Cardiac septum (tissue), 1 donor: ENCODE measurements around the gene FCER1G. TPM values are rescaled to one million over a fixed set of nuclear protein-coding genes. Genes with fewer than 3 reads are reported as not detected.

ENCODE experiments used
- DNase-seq: peaks from one replicate; pipeline ENCODE4 v3.0.0-alpha.2; 2020; ENCODE audit warnings: low spot score
- intact Hi-C: fragments of 100-400 bp; cut with DNase I; formaldehyde crosslinking; loops from one replicate; pipeline ENCODE4 v1.14.0; 2022
- total RNA-seq: library from RNA; stranded (reverse); fragmentation: NEBNext Ultra II Directional; extraction: Animal tissue kit (Norgen Biotek cat#: 25700); gene quantifications from one replicate; pipeline ENCODE4 v1.2.1, GENCODE V29; 2021
- donor health status: DM: no; HTN: no; CAD: no.

The FCER1G gene
- total RNA-seq, 1 donor from 2014 or later: 11.4 TPM

GRCh38 chr1:161185282-161185682 lies 29.8 kb upstream of the FCER1G start:
- no peak for DNase-seq
- intact Hi-C loops: no loop called here

GRCh38 chr1:161185732-161186311 lies 29.3 kb upstream of the FCER1G start:
- DNase-seq: no peak
- intact Hi-C loops: no loop called here

GRCh38 chr1:161187311-161187710 lies 27.8 kb upstream of the FCER1G start:
- intact Hi-C loops: no loop called here
- DNase-seq: no peak

- intact Hi-C loops: no loop called here
- no peak for DNase-seq
These were observed 26.7 kb upstream of the FCER1G start for GRCh38 chr1:161188381-161188780.

- no peak for DNase-seq
- intact Hi-C loops: no loop called here
These were observed 26.1 kb upstream of the FCER1G start for GRCh38 chr1:161189036-161189435.

- intact Hi-C loops: loop anchor here (5.0 kb wide), 1 partner anchor 101 kb away; no protein-coding TSS in a partner anchor
- DNase-seq: no peak
These were observed 24.1 kb upstream of the FCER1G start for GRCh38 chr1:161190962-161191521.

GRCh38 chr1:161191971-161192370 lies 23.1 kb upstream of the FCER1G start:
- intact Hi-C loops: loop anchor here (5.0 kb wide), 1 partner anchor 100 kb away; no protein-coding TSS in a partner anchor
- no peak for DNase-seq

- intact Hi-C loops: loop anchor here (5.0 kb wide), 1 partner anchor 100 kb away; no protein-coding TSS in a partner anchor
These were observed 22.3 kb upstream of the FCER1G start for GRCh38 chr1:161192476-161193465.

GRCh38 chr1:161193561-161194235 lies 21.4 kb upstream of the FCER1G start:
- intact Hi-C loops: loop anchor here (5.0 kb wide), 1 partner anchor 99 kb away; no protein-coding TSS in a partner anchor
- DNase-seq: no peak

More at GRCh38 chr1:161192476-161193465, 22.3 kb upstream of the FCER1G start:
- no peak for DNase-seq

- intact Hi-C loops: loop anchor here (5.0 kb wide), 1 partner anchor 532 kb away; no protein-coding TSS in a partner anchor
- DNase-seq: no peak
These were observed 19.9 kb upstream of the FCER1G start for GRCh38 chr1:161195171-161195570.

GRCh38 chr1:161196111-161196510 lies 19.0 kb upstream of the FCER1G start:
- intact Hi-C loops: loop anchor here (5.0 kb wide), 1 partner anchor 531 kb away; no protein-coding TSS in a partner anchor
- no peak for DNase-seq

- DNase-seq: no peak
- intact Hi-C loops: loop anchor here (5.0 kb wide), 1 partner anchor 531 kb away; no protein-coding TSS in a partner anchor
These were observed 18.3 kb upstream of the FCER1G start for GRCh38 chr1:161196521-161197451.

GRCh38 chr1:161197560-161198193 lies 17.4 kb upstream of the FCER1G start:
- DNase-seq: no peak
- intact Hi-C loops: loop anchor here (5.0 kb wide), 1 partner anchor 530 kb away; no protein-coding TSS in a partner anchor

GRCh38 chr1:161198194-161198896 lies 16.8 kb upstream of the FCER1G start:
- no peak for DNase-seq
- intact Hi-C loops: loop anchor here (5.0 kb wide), 1 partner anchor 529 kb away; no protein-coding TSS in a partner anchor

- intact Hi-C loops: loop anchor here (5.0 kb wide), 1 partner anchor 528 kb away; no protein-coding TSS in a partner anchor
These were observed 16.1 kb upstream of the FCER1G start, which contains the start of gene ADAMTS4 for GRCh38 chr1:161198897-161199431. Gene ADAMTS4 (minus strand): TSS chr1:161199054. CDS start chr1:161198627, 427 bp downstream.

GRCh38 chr1:161199506-161200139 lies 15.5 kb upstream of the FCER1G start:
- no peak for DNase-seq
- intact Hi-C loops: loop anchor here (5.0 kb wide), 3 partner anchors 113 to 528 kb away; partner anchors contain the start of gene SDHC

More at GRCh38 chr1:161198897-161199431, 16.1 kb upstream of the FCER1G start, which contains the start of gene ADAMTS4:
- no peak for DNase-seq
